Stimulated activated naive CD8-positive, alpha-beta T cell treated with anti-CD3 and anti-CD28 coated beads, Interleukin-15, Interleukin-2, amounts not matched to agents 100 ng/mL and 50 ng/mL, for 24 hours (primary cell): ENCODE measurements around the gene DSP.

Experiments used
- H3K27ac Mint-ChIP-seq: one replicate; pipeline ENCODE4 v1.8.0; 2021; ENCODE audit warnings: mild to moderate bottlenecking, mixed read lengths
- H3K27me3 Mint-ChIP-seq: one replicate; pipeline ENCODE4 v1.8.0; 2021; ENCODE audit warnings: mixed read lengths
- H3K36me3 Mint-ChIP-seq: one replicate; pipeline ENCODE4 v1.8.0; 2021; ENCODE audit warnings: low read depth, mixed read lengths
- H3K4me1 Mint-ChIP-seq: one replicate; pipeline ENCODE4 v1.8.0; 2021; ENCODE audit warnings: low read depth, mixed read lengths
- H3K4me3 Mint-ChIP-seq: one replicate; pipeline ENCODE4 v1.8.0; 2021; ENCODE audit warnings: mild to moderate bottlenecking, mixed read lengths
- H3K9me3 Mint-ChIP-seq: one replicate; pipeline ENCODE4 v1.8.0; 2021; ENCODE audit warnings: mixed read lengths

Gene DSP

DNA sequence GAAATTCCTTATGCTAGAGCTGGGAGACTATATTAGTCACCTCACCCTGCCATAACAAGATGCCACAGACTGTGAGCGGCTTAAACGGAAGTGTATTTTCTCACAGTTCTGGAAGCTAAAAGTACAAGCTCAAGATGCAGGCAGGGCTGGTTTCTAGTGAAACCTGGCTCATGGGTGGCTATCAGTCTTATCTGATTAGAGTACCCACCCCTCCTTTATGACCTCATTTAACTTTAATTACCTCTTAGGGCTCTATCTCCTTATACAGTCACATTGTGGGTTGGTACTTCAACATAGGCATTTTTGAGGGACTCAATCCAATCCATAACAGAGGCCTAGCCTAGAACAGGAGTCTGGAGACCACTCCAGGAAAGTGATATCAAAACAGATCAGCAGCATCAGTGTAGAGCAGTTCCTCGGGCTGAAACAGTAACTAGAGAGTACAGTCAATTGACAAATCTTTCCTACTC, 46.2 kb downstream of the DSP start:
- H3K36me3 Mint-ChIP-seq: peaks cover 6% of the 10 kb centered on the region
- peaks cover 36% of the 10 kb centered on the region for H3K4me1 Mint-ChIP-seq
- H3K4me3 Mint-ChIP-seq: no peak overlapping the region
- H3K27me3 Mint-ChIP-seq: no peaks in the 10 kb centered on the region
- no peak overlapping the region for H3K27ac Mint-ChIP-seq
- H3K9me3 Mint-ChIP-seq: no peaks in the 10 kb centered on the region

DNA sequence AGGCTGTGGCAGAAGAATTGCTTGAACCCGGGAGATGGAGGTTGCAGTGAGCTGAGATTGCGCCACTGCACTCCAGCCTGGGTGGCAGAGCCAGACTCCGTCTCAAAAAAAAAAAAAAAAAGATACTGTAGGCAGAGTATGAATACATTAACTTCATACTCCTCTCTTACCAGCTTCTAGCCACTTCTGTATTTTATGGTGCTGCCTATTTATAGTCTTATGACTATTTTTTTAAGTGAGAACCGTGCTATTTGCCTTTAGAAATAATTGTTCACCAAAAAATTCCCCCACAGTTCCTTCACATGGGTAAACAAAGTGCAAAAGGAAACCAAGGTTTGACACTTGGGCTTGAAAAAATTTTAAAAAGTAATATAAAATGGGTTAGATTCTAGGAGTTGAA, 47.0 kb downstream of the DSP start:
- H3K4me1 Mint-ChIP-seq: peaks cover 42% of the 10 kb centered on the region
- H3K27ac Mint-ChIP-seq: no peak overlapping the region
- no peaks in the 10 kb centered on the region for H3K9me3 Mint-ChIP-seq
- H3K36me3 Mint-ChIP-seq: peaks cover 11% of the 10 kb centered on the region
- H3K4me3 Mint-ChIP-seq: no peak overlapping the region
- H3K27me3 Mint-ChIP-seq: no peaks in the 10 kb centered on the region

DNA sequence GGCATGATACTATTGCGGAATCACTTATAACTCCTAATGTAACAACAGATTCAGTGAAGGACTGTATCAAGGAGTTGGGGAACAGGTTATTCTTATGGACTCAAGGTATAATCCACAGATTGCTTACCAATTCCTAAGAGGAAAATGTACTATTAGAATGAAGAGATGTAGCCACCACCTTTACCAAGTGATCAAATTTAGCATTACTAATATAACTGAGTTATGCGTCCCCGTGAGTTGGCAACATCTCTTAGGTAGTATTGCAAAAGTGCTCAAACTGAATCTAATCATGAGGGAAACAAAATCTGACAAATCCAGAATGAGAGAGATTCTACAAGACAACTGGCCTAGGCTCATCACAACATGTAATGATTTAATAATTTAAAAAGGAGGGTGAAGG, 47.8 kb downstream of the DSP start:
- H3K27me3 Mint-ChIP-seq: no peaks in the 10 kb centered on the region
- H3K4me3 Mint-ChIP-seq: peak overlapping the region; percentile 99
- peaks cover 12% of the 10 kb centered on the region for H3K36me3 Mint-ChIP-seq
- H3K27ac Mint-ChIP-seq: peak overlapping the region; percentile 97
- H3K4me1 Mint-ChIP-seq: peaks cover 42% of the 10 kb centered on the region
- no peaks in the 10 kb centered on the region for H3K9me3 Mint-ChIP-seq

DNA sequence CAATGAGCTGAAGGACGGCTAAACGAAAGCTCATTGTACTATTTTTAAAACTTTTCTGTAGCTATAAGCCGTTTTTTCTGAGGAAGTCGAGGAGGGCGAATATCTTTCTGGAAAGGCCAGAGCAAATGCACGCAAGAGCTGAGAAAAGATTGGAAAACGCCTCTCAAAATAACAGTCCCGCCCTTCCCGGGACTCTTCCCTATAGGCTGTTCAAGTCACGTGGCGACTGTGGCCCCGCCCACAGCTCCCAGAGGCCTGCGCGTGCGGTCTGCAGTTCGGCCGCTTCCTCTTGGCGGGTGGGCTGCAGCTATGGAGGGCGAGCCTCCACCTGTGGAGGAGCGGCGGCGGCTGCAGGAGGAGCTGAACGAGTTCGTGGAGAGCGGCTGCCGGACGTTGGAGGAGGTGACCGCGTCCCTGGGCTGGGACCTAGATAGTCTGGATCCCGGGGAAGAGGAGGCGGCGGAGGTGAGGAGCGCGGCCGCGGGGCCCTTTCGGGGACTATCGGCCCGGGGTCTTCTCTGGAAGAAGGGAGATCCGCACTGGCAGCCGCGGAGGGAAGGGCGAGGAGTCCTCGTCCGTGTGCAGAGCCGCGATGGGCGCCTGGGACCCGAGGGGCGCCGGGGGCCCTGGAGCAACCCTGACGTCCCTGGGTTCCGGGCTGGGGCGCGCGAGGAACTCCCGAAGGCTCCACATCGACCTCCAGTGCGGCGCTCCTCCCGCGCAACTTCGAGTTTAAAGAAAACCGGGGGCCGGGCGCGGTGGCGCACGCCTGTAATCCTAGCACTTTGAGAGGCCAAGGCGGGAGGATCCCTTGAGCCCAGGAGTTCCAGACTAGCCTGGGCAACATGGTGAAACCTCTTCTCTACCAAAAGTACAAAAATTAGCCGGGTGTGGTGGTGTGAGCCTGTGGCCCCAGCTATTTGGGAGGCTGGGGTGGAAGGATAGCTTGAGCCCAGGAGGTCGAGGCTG, 48.8 kb downstream of the DSP start, which contains the start of gene SNRNP48:
Gene SNRNP48 (plus strand): TSS at position 250 of the 969 bp plus-strand sequence. CDS start 60 bp downstream, at position 310.
- Mint-ChIP-seq H3K4me3 (peak within 1 kb of the TSS; percentile 99), H3K27ac (peak within 1 kb of the TSS; percentile 97), H3K27me3 (no peaks in the 10 kb centered on the region), H3K4me1 (peaks cover 42% of the 10 kb centered on the region), H3K9me3 (no peaks in the 10 kb centered on the region), H3K36me3 (peaks cover 22% of the 10 kb centered on the region)

DNA sequence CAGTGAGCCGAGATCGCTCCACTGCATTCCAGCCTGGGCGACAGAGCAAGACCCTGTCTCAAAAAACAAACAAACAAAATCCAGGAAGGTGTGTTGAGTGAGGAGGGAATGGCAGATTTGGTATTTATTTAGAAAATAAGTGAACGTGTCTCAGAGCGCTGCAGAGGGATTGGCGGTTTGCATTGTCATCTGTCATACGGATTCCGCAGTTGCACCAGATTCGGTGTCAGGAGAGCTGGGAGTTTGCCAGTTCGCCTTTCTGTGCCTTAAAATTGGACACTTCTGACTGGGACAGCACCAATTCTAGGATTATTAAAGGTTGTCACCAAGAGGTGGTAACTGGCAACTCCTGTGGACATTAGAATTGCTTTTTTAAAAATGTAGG, 49.4 kb downstream of the DSP start:
- Mint-ChIP-seq H3K27me3 (no peaks in the 10 kb centered on the region), H3K4me1 (peaks cover 42% of the 10 kb centered on the region), H3K9me3 (no peaks in the 10 kb centered on the region), H3K27ac (peak overlapping the region; percentile 97), H3K36me3 (peaks cover 29% of the 10 kb centered on the region), H3K4me3 (peak overlapping the region; percentile 99)

DNA sequence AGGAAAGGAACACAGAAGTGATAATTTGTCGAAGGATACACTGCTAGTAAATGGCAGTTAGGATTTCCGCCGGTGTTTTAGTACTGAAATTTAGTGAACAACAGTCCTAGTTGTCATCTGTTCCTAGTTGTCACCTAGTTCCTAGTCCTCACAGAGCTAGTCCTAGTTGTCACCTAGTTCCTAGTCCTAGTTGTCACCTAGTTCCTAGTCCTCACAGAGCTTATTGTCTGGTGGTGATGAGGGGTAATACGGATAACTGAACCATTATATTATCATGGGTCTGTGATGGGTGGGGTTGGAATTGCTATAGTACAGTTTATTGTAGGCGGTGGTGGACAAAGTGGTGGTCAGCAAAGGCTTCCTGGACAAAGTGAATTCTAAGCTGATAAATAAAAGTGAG, 50.3 kb downstream of the DSP start:
- peaks cover 42% of the 10 kb centered on the region for H3K4me1 Mint-ChIP-seq
- H3K27ac Mint-ChIP-seq: peak overlapping the region; percentile 68
- H3K4me3 Mint-ChIP-seq: peak overlapping the region; percentile 99
- no peaks in the 10 kb centered on the region for H3K9me3 Mint-ChIP-seq
- H3K36me3 Mint-ChIP-seq: peaks cover 37% of the 10 kb centered on the region
- H3K27me3 Mint-ChIP-seq: no peaks in the 10 kb centered on the region

DNA sequence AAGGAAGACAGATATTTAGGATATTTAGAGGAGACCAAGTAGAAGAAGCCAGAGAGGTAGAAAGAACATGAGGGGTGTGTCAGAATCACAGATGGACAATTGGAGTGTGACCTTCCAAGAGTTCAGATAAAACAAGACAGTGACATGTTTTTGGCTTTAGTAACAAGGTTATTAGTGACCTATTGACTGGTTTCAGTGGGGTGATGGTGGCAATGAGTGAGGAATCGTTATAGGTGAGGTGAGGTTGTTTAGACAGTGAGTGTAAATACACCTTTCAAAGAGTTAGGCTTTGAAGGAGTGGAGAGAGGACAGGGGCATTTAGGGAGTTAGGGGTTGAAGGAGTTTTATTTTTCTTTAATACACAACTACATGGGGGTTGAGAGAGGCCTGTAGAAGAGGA, 51.8 kb downstream of the DSP start:
- Mint-ChIP-seq H3K27me3 (no peaks in the 10 kb centered on the region), H3K27ac (no peak overlapping the region), H3K4me3 (no peak overlapping the region), H3K36me3 (peaks cover 44% of the 10 kb centered on the region), H3K9me3 (no peaks in the 10 kb centered on the region), H3K4me1 (peaks cover 42% of the 10 kb centered on the region)

DNA sequence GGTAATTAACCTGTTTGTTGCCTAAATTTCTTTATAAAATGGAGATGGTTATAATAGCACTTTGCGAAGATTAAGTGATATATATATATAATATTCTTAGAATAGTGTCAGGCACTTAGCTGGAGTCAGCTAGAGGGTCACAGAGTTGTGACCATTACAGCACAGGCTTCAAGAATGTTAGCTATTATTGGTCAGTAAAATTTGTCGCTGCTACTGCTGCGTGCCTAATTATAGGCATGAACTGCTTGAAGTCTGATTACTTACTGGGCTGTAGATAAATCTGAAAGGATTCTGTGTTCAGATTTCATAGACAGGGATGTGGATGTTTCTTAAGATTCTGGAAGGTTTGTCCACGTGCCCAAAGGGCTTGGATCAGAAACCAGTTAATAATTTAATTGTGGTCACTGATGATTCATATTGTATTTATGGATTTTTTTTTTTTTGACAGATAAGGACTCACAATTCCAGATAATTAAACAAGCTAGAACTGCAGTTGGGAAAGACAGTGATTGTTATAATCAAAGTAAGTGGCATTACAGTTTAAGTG, 53.2 kb downstream of the DSP start:
- H3K9me3 Mint-ChIP-seq: no peaks in the 10 kb centered on the region
- peaks cover 32% of the 10 kb centered on the region for H3K4me1 Mint-ChIP-seq
- H3K36me3 Mint-ChIP-seq: peaks cover 57% of the 10 kb centered on the region
- H3K4me3 Mint-ChIP-seq: no peak overlapping the region
- no peaks in the 10 kb centered on the region for H3K27me3 Mint-ChIP-seq
- H3K27ac Mint-ChIP-seq: no peak overlapping the region

DNA sequence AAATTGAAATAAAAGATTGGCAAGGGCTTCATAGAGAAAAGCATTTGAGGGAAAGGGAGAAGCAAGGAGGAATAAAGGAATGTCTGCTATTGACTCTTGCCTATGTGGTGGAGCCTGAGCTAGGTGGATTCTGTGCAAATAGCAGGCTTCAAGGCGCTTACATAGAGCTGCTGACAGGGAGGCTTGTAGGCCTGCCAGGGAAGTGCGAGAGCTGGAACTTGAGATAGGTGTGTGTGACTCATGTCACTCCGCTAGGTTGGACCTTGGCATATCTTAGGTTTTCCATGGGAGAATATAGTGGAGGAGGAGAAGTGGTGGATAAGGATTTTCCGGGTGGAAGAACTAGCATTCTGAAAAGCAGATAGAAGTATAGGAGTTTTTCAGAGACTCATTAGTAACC, 62.5 kb downstream of the DSP start:
- H3K27me3 Mint-ChIP-seq: no peaks in the 10 kb centered on the region
- H3K27ac Mint-ChIP-seq: peak overlapping the region; percentile 62
- no peak overlapping the region for H3K4me3 Mint-ChIP-seq
- H3K4me1 Mint-ChIP-seq: peaks cover 18% of the 10 kb centered on the region
- peaks cover 80% of the 10 kb centered on the region for H3K36me3 Mint-ChIP-seq
- no peaks in the 10 kb centered on the region for H3K9me3 Mint-ChIP-seq

DNA sequence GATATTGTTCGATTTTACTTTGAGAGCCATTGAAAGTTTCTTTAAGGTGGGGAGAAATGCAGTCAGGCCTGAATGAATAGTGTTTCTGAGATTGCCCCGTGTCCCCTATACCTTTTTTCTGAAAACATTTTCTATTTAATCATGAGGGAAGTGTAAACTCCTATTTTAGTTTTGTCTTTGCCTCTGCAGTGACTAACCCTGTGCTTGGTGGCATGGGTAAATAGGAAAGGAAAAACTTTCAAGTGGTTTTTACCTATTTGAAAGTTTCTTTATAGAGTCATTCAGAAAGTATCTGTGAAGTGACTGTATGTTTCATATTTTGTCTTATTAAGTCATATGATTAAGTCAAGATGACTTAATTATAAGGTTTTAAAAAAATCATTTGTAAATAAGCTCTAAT, 63.0 kb downstream of the DSP start:
- Mint-ChIP-seq H3K4me1 (peaks cover 18% of the 10 kb centered on the region), H3K9me3 (no peaks in the 10 kb centered on the region), H3K27ac (peak overlapping the region; percentile 62), H3K36me3 (peaks cover 75% of the 10 kb centered on the region), H3K27me3 (no peaks in the 10 kb centered on the region), H3K4me3 (no peak overlapping the region)

DNA sequence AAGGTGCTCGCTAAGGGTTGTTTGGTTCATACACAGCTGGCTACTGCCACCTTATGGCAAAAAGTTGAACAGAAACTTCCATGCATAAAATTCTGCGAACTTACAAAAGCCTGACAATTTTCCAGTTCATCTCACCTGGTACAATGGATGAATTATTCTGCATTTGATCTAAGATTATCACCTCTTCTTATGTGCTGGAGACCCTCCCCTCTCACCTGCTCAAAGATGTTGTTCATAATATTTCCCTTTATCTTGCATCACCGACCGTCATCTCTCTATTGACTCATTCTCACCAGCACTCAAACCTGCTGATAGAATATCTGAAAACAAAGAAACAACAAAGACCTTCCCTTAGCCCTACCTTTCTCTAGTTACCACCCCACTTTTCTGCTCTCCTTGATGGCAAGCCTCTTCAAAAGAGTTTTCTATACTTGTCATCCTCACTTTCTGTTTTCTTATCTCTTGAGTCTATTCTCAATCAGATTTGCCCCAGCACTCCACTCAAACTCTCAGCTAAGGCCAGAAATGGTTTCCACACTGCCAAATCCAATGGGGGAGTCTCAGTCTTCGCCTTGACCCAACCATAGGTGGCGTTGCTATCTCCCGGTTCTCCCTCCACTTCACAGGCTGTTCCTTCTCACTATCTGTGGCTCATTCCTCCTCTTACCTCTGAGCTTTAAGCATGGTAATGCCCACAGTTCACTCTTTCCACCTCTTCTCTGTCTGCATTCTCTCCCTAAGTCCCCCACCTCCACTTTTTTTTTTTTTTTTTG, 74.3 kb downstream of the DSP start:
- Mint-ChIP-seq H3K4me3 (no peak overlapping the region), H3K36me3 (peaks cover 8% of the 10 kb centered on the region), H3K4me1 (peaks cover 18% of the 10 kb centered on the region), H3K9me3 (no peaks in the 10 kb centered on the region), H3K27me3 (no peaks in the 10 kb centered on the region), H3K27ac (no peak overlapping the region)

DNA sequence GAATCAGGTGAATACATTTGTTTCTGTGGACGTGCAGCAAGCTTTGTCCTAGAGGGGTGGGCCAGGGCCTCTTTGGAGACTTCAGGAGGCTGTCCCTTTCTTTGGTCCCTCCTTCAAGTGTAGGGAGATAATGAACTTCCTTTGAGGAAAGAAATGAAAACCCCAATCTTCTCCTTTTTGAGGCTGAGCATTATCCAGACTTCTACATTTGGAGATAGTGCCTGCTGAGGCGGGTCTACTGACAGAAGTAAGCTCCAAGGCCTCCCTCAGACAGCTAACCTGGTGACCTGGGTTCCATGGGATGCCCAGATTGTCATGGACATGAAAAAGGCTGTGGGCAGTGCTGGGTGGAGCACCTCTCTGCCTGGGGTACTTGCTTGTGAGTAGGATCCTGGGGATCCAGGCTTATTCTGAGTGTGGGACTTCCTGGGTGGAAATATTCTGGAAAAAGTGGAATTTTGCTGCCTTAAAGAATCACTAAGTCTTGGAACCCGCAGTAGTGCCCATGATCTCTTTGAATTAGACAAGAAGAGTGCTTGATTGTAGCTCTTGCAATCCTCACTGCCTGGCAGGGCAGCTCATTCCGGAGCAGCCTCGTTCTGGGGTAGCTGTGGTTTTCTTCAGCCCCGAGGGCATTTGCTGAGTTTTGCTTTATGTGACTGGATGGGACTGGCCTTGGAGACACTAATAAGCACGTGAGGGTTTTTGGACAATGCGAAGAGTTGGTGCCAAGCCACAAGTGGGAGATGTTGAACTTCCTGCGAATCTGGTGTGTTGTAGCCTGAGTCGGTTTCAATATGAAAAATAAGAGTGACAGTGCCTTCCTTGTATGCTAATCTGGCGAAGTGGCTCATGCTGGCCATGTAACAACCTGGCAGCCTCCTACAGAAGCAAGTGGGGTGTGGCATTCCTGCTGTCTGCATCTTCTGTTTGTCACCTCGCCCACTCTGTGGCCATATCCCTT, 76.6 kb downstream of the DSP start:
- H3K9me3 Mint-ChIP-seq: no peaks in the 10 kb centered on the region
- H3K4me1 Mint-ChIP-seq: peaks cover 18% of the 10 kb centered on the region
- H3K27me3 Mint-ChIP-seq: peaks cover 3% of the 10 kb centered on the region
- H3K27ac Mint-ChIP-seq: no peak overlapping the region
- H3K36me3 Mint-ChIP-seq: peaks cover under 1% of the 10 kb centered on the region
- H3K4me3 Mint-ChIP-seq: no peak overlapping the region

DNA sequence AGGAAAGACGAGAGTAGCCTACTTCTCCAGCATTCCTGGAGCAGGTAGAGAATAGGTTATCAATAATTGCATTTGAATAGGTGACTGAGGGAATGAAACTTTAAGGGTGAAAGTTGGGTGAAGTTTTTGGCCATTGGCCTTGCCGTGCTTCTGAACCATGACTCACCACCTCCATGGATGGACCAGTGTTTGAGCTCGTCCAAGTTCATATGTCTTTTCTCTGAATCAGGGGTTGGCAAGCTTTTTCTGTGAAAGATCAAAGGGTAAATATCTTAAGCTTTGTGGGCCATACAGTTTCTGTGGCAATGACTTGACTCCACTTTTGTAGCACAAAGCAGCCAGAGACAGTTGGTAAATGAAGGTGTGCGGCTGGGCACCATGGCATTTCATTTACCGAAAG, 80.3 kb downstream of the DSP start:
- Mint-ChIP-seq H3K4me3 (no peak overlapping the region), H3K4me1 (peaks cover 11% of the 10 kb centered on the region), H3K27ac (no peak overlapping the region), H3K9me3 (no peaks in the 10 kb centered on the region), H3K36me3 (no peaks in the 10 kb centered on the region), H3K27me3 (peaks cover 3% of the 10 kb centered on the region)
